ENCODE results near the gene WWC2.

DNA sequence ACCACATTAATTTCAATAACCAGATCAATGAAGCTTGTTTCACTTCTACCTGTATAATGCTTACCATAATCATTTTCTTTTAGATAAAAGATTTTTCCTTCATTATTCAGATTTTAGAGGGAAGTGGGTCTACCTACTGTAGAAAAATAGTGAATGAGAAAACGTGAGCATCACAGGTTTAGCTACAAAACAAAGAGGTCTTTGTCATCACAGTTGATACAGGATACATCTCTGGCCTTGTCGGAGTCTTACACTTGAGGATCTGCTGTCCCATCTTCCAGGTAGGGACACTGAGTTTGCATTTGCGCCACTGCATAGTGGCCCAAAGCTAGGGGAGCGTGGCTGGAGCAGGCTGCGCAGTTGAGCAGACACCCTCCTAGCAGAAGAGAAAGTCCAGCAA lies 222.5 kb downstream of the WWC2 start:
- TF ChIP-seq, protein P1, sequence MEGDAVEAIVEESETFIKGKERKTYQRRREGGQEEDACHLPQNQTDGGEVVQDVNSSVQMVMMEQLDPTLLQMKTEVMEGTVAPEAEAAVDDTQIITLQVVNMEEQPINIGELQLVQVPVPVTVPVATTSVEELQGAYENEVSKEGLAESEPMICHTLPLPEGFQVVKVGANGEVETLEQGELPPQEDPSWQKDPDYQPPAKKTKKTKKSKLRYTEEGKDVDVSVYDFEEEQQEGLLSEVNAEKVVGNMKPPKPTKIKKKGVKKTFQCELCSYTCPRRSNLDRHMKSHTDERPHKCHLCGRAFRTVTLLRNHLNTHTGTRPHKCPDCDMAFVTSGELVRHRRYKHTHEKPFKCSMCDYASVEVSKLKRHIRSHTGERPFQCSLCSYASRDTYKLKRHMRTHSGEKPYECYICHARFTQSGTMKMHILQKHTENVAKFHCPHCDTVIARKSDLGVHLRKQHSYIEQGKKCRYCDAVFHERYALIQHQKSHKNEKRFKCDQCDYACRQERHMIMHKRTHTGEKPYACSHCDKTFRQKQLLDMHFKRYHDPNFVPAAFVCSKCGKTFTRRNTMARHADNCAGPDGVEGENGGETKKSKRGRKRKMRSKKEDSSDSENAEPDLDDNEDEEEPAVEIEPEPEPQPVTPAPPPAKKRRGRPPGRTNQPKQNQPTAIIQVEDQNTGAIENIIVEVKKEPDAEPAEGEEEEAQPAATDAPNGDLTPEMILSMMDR (IDR thresholded peaks at IDR 0.05 in 2 of 3, conservative IDR thresholded peaks at IDR 0.05 in 1 of 3; ENCODE audit: borderline replicate concordance in 1 of 3, insufficient read depth in 1 of 3, low read depth in 2 of 3, low read length in 2 of 3) = no peak
- TF ChIP-seq JUND (IDR thresholded peaks at IDR 0.05) (no peak), POLR2AphosphoS5 (IDR thresholded peaks at IDR 0.05; ENCODE audit: low read depth, low read length) (no peak), SP1 (IDR thresholded peaks at IDR 0.05; ENCODE audit: low read depth) (no peak), ZFX (IDR thresholded peaks at IDR 0.05) (no peak), ZNF274 (IDR thresholded peaks at IDR 0.05; ENCODE audit: low read depth, low read length) (no peak), EZH2phosphoT487 (IDR thresholded peaks at IDR 0.05; ENCODE audit: borderline replicate concordance) (no peak), CEBPB (IDR thresholded peaks at IDR 0.05; ENCODE audit: low read depth) (no peak), ZBTB33 (IDR thresholded peaks at IDR 0.05; ENCODE audit: extremely low read depth, insufficient replicate concordance, low read length) (no peak)
